Neural cell (in vitro differentiated cells): Measurements from ENCODE around the gene IL23A.

Source experiments
- EP300 ChIP-seq: fragments of 450-650 bp; conservative IDR thresholded peaks from 2 replicates; pipeline ENCODE4 v1.6.1; 2014; ENCODE audit warnings: antibody characterized with exemption, mild to moderate bottlenecking, moderate library complexity; ENCODE audit not compliant: poor library complexity, severe bottlenecking
- EZH2 ChIP-seq: fragments of 200-600, 300-800 bp; shearing (Covaris generic), sonication (generic); IDR thresholded peaks from 2 replicates; pipeline ENCODE4 v1.6.1; 2014; ENCODE audit warnings: antibody characterized with exemption, low read length, borderline replicate concordance, mild to moderate bottlenecking; ENCODE audit not compliant: insufficient read depth, poor library complexity, severe bottlenecking
- MXI1 ChIP-seq: fragments of 450-650 bp; conservative IDR thresholded peaks from 2 replicates; pipeline ENCODE4 v1.6.1; 2014; ENCODE audit warnings: antibody characterized with exemption, mild to moderate bottlenecking; ENCODE audit not compliant: poor library complexity, severe bottlenecking
- POLR2AphosphoS5 ChIP-seq: IDR thresholded peaks from 2 replicates; pipeline ENCODE4 v1.6.1; 2012
- RAD21 ChIP-seq: fragments of 450-650 bp; conservative IDR thresholded peaks from 2 replicates; pipeline ENCODE4 v1.6.1; 2014; ENCODE audit warnings: antibody characterized with exemption, mild to moderate bottlenecking, moderate library complexity
- SMC3 ChIP-seq: fragments of 450-650 bp; conservative IDR thresholded peaks from 2 replicates; pipeline ENCODE4 v1.6.1; 2014; ENCODE audit warnings: antibody characterized with exemption, mild to moderate bottlenecking, moderate library complexity; ENCODE audit not compliant: poor library complexity
- TF ChIP-seq, protein P1 (sequence below): fragments of 450-650 bp; IDR thresholded peaks from 2 replicates; pipeline ENCODE4 v1.5.1; 2014; ENCODE audit warnings: antibody characterized with exemption, mild to moderate bottlenecking, moderate library complexity; ENCODE audit not compliant: poor library complexity, severe bottlenecking
- TF ChIP-seq, protein P2 (sequence below): IDR thresholded peaks from 2 replicates; pipeline ENCODE4 v1.6.1; 2012; ENCODE audit warnings: borderline replicate concordance

DNA sequence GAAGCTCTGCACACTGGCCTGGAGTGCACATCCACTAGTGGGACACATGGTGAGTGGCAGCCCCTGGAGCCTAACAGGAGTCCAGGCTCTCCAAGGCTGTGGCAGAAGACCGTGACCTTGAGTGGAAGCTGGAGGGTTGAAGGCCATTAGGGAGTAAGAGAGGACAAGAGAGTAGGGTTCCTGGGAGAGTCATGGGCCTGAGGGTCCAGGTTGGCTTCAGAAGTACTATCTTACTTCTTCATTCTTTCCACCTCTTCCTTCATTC lies 406 bp downstream of the IL23A start:
- TF ChIP-seq, protein P1, sequence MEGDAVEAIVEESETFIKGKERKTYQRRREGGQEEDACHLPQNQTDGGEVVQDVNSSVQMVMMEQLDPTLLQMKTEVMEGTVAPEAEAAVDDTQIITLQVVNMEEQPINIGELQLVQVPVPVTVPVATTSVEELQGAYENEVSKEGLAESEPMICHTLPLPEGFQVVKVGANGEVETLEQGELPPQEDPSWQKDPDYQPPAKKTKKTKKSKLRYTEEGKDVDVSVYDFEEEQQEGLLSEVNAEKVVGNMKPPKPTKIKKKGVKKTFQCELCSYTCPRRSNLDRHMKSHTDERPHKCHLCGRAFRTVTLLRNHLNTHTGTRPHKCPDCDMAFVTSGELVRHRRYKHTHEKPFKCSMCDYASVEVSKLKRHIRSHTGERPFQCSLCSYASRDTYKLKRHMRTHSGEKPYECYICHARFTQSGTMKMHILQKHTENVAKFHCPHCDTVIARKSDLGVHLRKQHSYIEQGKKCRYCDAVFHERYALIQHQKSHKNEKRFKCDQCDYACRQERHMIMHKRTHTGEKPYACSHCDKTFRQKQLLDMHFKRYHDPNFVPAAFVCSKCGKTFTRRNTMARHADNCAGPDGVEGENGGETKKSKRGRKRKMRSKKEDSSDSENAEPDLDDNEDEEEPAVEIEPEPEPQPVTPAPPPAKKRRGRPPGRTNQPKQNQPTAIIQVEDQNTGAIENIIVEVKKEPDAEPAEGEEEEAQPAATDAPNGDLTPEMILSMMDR = no peak
- TF ChIP-seq MXI1 (no peak), EP300 (no peak), EZH2 (no peak), SMC3 (no peak), RAD21 (no peak), POLR2AphosphoS5 (no peak)
- TF ChIP-seq, protein P2, sequence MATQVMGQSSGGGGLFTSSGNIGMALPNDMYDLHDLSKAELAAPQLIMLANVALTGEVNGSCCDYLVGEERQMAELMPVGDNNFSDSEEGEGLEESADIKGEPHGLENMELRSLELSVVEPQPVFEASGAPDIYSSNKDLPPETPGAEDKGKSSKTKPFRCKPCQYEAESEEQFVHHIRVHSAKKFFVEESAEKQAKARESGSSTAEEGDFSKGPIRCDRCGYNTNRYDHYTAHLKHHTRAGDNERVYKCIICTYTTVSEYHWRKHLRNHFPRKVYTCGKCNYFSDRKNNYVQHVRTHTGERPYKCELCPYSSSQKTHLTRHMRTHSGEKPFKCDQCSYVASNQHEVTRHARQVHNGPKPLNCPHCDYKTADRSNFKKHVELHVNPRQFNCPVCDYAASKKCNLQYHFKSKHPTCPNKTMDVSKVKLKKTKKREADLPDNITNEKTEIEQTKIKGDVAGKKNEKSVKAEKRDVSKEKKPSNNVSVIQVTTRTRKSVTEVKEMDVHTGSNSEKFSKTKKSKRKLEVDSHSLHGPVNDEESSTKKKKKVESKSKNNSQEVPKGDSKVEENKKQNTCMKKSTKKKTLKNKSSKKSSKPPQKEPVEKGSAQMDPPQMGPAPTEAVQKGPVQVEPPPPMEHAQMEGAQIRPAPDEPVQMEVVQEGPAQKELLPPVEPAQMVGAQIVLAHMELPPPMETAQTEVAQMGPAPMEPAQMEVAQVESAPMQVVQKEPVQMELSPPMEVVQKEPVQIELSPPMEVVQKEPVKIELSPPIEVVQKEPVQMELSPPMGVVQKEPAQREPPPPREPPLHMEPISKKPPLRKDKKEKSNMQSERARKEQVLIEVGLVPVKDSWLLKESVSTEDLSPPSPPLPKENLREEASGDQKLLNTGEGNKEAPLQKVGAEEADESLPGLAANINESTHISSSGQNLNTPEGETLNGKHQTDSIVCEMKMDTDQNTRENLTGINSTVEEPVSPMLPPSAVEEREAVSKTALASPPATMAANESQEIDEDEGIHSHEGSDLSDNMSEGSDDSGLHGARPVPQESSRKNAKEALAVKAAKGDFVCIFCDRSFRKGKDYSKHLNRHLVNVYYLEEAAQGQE = no peak
